C4-2B (cell line): ENCODE measurements around the gene ACAD8.

Experiments used
- H3K27ac ChIP-seq: fragments of 450-650 bp; 2 replicates; pipeline ENCODE4 v1.5.1; 2017
- CTCF ChIP-seq: fragments of 450-650 bp; conservative IDR thresholded peaks from 2 replicates; pipeline ENCODE4 v1.5.1; 2017; ENCODE audit warnings: mild to moderate bottlenecking
- ZFX ChIP-seq: fragments of 450-650 bp; IDR thresholded peaks from 2 replicates; pipeline ENCODE4 v1.6.1; 2017

The ACAD8 gene

GRCh38 chr11:134260983-134261382 is 7.6 kb downstream of the ACAD8 start:
- H3K27ac ChIP-seq, result no peak overlapping the region
- no peak for TF ChIP-seq ZFX
- no peak for TF ChIP-seq CTCF

- TF ChIP-seq ZFX (no peak), CTCF (peak; percentile 83)
- H3K27ac ChIP-seq, result no peak overlapping the region
Measured at GRCh38 chr11:134261626-134262488, 8.5 kb downstream of the ACAD8 start.

- peak overlapping the region; percentile 7; the same call in 1 of the 2 replicates for H3K27ac ChIP-seq
- TF ChIP-seq ZFX (no peak), CTCF (no peak)
Measured at GRCh38 chr11:134264966-134265764, 11.8 kb downstream of the ACAD8 start.

GRCh38 chr11:134266440-134266839 is 13.1 kb downstream of the ACAD8 start:
- no peak for TF ChIP-seq CTCF
- no peak for TF ChIP-seq ZFX
- no peak overlapping the region for H3K27ac ChIP-seq

- H3K27ac ChIP-seq, result no peak overlapping the region
- no peak for TF ChIP-seq ZFX
- no peak for TF ChIP-seq CTCF
Measured at GRCh38 chr11:134266841-134267251, 13.5 kb downstream of the ACAD8 start.

GRCh38 chr11:134267461-134267860 is 14.1 kb downstream of the ACAD8 start:
- TF ChIP-seq CTCF (no peak), ZFX (no peak)
- no peak overlapping the region for H3K27ac ChIP-seq

GRCh38 chr11:134267966-134268365 is 14.6 kb downstream of the ACAD8 start:
- no peak overlapping the region for H3K27ac ChIP-seq
- TF ChIP-seq CTCF (no peak), ZFX (no peak)
